GM18508 (cell line): ENCODE measurements around the gene TMEM97.
"Not testable (repeated sequence)": the region's sequence is repeated elsewhere in the genome, so short reads cannot be mapped to it uniquely, and the experiment has no call there.

Experiments
- ATAC-seq: cut with Tn5 transposase; IDR thresholded peaks from one replicate; pipeline ENCODE4 v1.9.1; 2021; ENCODE audit warnings: moderate number of reproducible peaks; ENCODE audit not compliant: insufficient read depth, unreplicated experiment

TMEM97 gene

GRCh38 chr17:28318759-28319597 is at the start of gene TMEM97:
Gene TMEM97, plus strand, starts transcription at chr17:28319200. Its CDS starts 40 bp downstream, at chr17:28319240.
- peak; percentile 83 for ATAC-seq

- ATAC-seq: no peak
Measured at GRCh38 chr17:28270055-28270454, 48.9 kb upstream of the TMEM97 start.

DNA sequence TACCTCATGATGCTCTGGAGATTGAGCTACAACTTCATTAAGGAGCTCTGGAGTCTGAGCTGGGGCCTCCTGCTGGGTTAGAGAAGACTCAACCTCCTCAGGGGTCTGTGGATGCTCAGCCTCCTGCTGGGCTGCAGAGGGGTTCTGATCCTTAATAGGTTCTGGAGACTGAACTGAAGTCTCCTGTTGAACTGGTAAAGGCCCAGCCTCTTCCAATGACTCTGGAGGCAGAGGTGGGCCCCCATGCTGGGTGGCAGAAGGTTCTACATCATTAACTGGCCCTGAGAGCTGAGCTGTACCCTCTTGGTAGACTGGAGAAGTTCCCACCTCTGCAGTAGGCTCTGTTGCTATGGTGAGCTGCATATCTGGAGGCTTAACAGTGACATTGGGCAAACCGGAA is 48.1 kb upstream of the TMEM97 start:
- ATAC-seq: no peak

- no peak for ATAC-seq
Measured at GRCh38 chr17:28271431-28271830, 47.6 kb upstream of the TMEM97 start.

DNA sequence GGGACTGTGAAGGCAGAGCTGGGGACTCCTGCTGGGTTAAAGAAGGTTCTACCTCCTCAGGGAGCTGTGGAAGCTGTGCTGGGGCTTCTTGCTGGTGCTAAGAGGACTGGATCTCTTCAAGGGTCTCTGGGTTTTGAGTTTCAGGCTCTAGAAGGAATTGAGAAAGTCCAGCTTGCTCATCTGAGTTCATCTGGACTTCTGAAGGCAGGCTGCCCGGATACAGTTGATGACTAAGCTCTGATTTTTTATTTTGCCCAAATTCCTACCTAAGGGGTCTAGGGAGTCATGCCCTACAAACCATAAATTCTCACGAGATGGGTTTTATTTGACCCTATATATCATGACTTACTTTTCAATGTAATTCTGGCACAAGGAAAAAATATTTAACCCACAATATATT is 46.8 kb upstream of the TMEM97 start:
- no peak for ATAC-seq

- not testable (repeated sequence) for ATAC-seq
Measured at GRCh38 chr17:28273341-28273740, 45.7 kb upstream of the TMEM97 start.

DNA sequence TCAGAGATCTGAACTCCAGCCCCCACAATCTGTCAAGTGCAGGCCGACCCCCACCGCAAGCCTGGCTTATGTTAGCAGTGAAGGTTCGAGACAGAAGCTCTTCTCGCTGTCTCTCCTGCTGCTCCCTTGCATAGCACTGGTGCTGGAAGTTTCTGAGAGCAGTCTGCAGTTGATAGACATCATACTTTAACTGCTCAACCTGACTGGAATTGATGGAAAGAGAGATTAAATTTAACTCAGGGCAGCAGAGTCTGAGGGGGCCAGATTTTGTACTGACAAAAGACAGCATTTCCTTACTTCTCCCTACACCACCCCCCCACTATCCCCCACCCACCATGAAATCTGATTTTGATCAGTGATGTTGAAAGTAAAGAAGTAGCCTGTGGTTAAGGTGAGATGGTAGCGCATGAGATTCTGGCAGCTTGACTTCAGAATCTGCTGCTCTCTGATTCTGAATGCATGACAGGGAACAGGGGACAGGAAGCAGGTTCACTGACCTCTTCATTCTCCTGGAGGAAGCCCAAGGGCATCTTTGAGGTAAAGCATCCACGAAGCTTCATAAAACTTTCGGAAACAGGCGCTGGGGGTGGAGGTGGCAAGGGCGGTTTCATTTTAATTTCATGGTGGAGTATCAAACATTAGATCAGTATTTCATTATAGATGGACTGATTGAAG is 44.3 kb upstream of the TMEM97 start:
- ATAC-seq: no peak

DNA sequence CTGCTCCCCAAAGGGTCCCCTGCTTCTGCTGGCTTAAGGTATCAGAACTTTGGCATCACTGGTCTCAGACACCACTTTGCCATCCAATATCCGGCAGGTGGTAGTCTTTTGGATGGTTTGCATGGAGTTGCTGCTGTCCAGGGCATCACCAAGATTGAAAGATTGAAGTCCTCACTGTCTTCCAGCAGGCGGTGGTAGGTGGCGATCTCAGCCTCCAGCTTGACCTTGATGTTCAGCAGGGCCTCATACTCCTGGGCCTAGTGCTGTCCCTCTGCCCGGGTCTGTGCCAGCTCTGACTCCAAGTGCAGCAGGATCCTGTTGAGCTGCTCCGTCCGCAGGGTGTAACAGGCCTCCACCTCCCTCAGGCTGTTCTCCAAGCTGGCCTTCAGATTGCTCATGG is 43.0 kb upstream of the TMEM97 start:
- no peak for ATAC-seq

GRCh38 chr17:28279411-28279810 is 39.6 kb upstream of the TMEM97 start:
- ATAC-seq: no peak

- no peak for ATAC-seq
Measured at GRCh38 chr17:28280826-28281225, 38.2 kb upstream of the TMEM97 start.

DNA sequence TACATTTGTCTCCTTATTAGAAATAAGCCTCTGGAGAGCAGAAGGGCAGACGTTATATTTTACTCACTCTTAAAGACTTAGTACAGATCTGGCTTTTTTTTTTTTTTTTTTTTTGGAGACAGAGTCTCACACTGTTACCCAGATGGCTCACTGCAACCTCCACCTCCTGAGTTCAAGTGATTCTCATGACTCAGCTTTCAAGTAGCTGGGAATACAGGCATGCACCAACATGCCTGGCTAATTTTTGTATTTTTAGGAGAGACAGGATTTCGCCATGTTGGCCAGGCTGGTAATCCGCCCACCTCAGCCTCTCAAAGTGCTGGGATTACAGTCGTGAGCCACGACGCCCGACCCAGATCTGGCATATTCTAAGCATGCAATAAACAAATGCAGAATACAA is 36.4 kb upstream of the TMEM97 start:
- ATAC-seq: no peak

DNA sequence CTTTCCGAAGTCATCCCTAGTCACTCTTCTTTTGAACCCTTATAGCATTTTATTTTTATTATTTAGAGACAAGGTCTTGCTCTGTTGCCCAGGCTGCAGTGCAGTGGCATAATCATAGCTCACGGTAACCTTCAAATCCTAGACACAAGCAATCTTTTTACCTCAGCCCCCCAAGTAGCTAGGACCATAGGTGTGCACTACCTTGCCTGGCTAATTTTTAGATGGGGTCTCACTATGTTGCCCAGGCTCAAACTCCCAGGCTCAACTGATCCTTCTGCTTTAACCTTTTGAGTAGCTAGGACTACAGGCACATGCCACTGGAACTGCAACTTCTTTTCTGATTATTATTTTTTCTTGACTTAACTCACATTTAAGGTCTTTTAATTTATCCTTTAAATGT is 33.0 kb upstream of the TMEM97 start:
- ATAC-seq: no peak

GRCh38 chr17:28290703-28291102 is 28.3 kb upstream of the TMEM97 start:
- ATAC-seq: no peak

DNA sequence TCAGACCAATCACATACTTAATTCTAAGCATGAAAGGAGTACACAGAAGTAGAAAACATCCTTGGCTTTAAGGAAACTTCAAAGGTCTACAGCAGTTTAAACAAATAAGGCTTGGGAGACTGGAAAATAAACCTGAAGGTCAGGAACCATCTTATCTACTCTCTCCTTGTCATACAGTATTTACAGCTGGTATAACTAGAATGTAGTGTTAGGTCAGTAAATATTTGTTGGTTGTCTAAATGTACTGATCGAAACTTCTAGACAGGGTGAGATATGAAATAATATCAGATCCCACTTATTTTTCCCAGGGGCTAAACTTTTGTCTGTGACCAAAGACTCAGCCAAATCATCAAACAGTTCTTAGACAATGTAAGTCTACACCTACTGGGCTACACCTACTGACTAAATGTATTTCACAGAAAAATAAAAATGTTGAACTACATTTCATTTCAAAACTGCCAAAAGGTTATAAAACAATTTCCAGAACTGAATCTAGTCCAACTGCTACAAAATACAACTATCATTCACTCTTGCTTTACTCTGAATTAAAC is 27.1 kb upstream of the TMEM97 start:
- no peak for ATAC-seq

DNA sequence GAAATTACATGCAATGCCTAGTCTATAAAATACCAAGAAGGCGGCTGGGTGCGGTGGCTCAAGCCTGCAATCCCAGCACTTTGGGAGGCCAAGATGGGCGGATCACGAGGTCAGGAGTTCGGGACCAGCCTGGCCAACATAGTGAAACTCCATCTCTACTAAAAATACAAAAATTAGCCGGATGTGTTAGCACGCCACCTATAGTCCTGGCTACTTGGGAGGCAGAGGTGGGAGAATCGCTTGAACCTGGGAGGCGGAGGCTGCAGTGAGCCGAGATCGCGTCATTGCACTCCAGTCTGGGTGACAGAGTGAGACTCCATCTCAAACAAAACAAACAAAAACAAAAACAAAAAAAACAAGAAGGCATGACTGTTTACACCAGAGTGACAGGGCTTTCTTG is 26.1 kb upstream of the TMEM97 start:
- not testable (repeated sequence) for ATAC-seq

DNA sequence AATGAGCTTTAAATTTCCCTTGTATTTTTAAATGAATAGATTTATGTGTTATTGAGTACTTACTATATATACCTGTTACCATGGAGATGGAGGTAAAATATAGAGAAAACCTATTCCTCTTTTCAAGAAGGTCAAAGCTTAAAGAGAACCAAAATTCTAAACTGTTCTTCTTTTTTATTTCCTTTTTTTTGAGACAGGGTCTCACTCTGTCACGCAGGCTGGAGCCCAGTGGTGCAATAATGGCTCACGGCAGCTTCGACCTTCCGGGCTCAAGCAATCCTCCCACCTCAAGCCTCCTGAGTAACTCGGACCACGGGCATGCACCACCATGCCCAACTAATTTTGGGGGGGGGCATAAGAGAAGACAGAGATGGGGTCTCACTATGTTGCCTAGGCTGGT is 25.0 kb upstream of the TMEM97 start:
- ATAC-seq: no peak

DNA sequence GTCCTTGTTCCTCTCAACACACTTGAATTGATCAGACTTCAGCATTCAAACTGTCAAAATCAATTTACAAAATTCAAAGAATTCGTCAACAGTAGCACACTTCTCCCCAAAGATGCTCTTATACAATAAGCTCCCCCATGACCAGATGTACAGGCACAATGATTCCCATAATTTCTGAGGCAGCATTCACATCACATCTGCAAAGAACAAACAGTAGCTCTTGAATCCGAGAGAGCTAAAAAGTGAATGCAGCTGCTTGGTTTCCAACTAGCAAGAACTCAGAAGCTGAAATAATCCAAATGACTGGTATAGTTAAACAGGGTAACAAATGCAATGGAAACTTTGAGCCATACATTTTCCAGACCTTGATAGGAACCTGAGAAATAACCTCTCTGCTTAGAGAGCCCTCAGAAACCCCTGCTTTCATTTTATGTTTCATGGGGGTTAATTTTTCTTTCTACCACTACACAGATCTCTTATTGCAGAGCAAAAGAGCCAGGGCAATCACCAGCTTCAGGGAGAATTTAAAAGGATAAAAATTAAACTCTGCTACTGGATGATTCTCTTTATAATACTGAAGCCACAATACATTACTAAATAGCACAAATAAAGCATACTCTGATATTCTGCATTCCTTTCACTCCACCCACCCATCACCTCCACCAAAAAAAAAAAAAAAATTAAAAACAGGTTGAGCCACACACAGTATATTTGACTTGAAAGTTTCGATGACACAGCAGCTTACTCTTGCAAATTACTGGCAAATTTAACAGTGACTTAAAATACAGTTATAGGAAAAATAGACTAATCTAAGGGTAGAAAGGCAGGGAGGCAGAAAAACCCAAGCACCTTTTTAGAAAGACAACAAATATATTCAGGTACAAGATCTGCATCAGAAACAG is 23.1 kb upstream of the TMEM97 start:
- ATAC-seq: no peak

DNA sequence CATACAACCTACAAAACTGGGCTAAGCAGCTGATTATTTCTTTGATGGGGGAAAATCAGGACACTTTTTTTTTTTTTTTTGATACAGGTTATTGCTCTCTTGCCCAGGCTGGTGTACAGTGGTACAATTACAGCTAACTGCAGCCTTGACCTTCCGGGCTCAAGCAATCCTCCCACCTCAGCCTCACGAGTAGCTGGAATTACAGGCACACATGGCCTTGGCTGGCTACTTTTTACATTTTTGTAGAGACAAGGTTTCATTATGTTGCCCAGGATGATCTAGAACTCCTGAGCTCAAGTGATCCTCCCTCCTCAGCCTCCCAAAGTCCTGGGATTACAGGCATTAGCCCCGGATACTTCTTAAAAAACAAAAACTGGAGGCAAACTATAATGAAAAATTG is 20.6 kb upstream of the TMEM97 start:
- ATAC-seq: no peak

DNA sequence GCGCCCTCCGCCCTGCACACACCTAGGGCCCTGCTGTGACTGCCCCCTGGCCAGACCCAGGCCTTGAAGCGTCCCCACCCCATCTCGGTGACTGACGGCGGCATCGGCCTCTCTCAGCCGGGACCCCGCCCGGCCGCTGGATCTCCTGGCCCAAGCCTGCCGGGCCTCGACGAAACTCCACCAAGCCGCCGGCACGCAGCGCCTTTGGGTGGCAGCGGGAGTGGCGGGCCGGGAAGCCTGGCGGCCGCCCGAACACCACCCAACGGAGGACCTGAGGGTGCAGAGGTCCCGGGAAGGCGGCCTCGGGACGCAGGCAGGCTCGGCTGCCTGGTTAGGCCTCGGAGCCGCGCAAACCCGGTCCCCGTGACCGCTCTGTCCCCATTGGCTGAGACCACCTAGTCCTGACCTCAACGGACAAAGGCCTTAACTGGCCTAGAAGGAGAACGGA is 12.0 kb upstream of the TMEM97 start:
- ATAC-seq: no peak

DNA sequence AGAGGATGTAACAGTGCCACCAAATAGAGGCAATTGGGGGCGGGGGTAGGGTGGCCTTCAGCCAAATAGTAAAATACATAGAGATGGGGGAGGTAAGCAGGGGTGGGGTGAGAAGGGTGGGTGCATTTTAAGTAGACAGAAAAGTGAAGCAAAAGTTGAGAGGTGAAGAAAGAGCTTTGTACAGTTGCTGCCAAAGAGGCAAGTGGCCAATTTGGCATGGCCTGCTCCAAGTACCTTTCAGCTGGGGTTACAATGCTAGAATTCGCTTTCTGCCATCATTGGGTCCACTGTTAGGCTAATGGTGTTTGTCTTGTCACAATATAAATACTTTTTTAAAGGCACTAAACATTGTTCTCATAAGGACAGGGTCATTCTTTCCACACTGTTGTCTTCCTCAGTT is 5.2 kb upstream of the TMEM97 start:
- no peak for ATAC-seq
